Measurements from ENCODE around the gene TRMT13.
"Not testable (repeated sequence)": the region's sequence is repeated elsewhere in the genome, so short reads cannot be mapped to it uniquely, and the experiment has no call there.

The TRMT13 gene

DNA sequence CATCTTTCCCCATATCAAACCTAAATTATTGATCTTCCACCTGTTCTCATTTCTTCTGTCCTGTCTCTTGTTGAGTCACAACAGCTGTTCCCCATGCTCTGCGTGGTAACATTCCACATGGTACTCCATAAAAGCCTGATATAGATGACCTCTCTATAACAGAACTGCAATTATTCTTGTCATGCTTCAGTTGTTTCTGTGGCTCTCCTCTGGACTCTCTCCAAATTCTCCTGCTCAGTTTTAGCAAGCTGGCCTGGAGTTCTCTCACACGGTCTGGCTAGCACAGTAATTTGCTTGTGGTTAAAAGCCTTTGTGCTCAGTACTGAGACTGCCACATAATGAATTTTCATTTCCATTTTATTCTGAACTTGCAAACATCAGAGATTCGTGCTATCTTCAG, 55.7 kb downstream of the TRMT13 start:
- peaks cover 0 to 5% of the 10 kb centered on the region in 2 donors for H3K36me3 ChIP-seq (ENCODE audit: control insufficient read depth in 2 of 2, insufficient read depth in 2 of 2, low read length in 2 of 2)
- H3K4me1 ChIP-seq (ENCODE audit: control insufficient read depth in 2 of 2, insufficient read depth in 2 of 2, low read length in 2 of 2): no peaks in the 10 kb centered on the region
- H3K9me3 ChIP-seq (ENCODE audit: control insufficient read depth in 2 of 2, low read length in 2 of 2): no peaks in the 10 kb centered on the region
- no peak overlapping the region for H3K9ac ChIP-seq (ENCODE audit: low read depth in 1 of 2, low read length in 2 of 2)
- no peaks in the 10 kb centered on the region for H3K27me3 ChIP-seq (ENCODE audit: control insufficient read depth in 2 of 2, insufficient read depth in 2 of 2, low read length in 2 of 2)
- H3K4me3 ChIP-seq (ENCODE audit: low read length in 2 of 2): no peak overlapping the region
- no peak overlapping the region for H3K27ac ChIP-seq (ENCODE audit: low read depth in 2 of 2, low read length in 2 of 2)

GRCh38 chr1:100198596-100198995, 65.6 kb downstream of the TRMT13 start:
- peaks cover 13 to 17% of the 10 kb centered on the region in 2 donors for H3K36me3 ChIP-seq (ENCODE audit: control insufficient read depth in 2 of 2, insufficient read depth in 2 of 2, low read length in 2 of 2)
- H3K9me3 ChIP-seq (ENCODE audit: control insufficient read depth in 2 of 2, low read length in 2 of 2): no peaks in the 10 kb centered on the region
- H3K9ac ChIP-seq (ENCODE audit: low read depth in 1 of 2, low read length in 2 of 2): no peak overlapping the region
- H3K4me1 ChIP-seq (ENCODE audit: control insufficient read depth in 2 of 2, insufficient read depth in 2 of 2, low read length in 2 of 2): no peaks in the 10 kb centered on the region
- H3K27me3 ChIP-seq (ENCODE audit: control insufficient read depth in 2 of 2, insufficient read depth in 2 of 2, low read length in 2 of 2): no peaks in the 10 kb centered on the region
- H3K4me3 ChIP-seq (ENCODE audit: low read length in 2 of 2): no peak overlapping the region
- no peak overlapping the region for H3K27ac ChIP-seq (ENCODE audit: low read depth in 2 of 2, low read length in 2 of 2)

GRCh38 chr1:100200060-100200459, 67.1 kb downstream of the TRMT13 start:
- H3K27ac ChIP-seq (ENCODE audit: low read depth in 2 of 2, low read length in 2 of 2); H3K4me1 ChIP-seq (ENCODE audit: control insufficient read depth in 2 of 2, insufficient read depth in 2 of 2, low read length in 2 of 2); H3K4me3 ChIP-seq (ENCODE audit: low read length in 2 of 2); H3K9ac ChIP-seq (ENCODE audit: low read depth in 1 of 2, low read length in 2 of 2); H3K27me3 ChIP-seq (ENCODE audit: control insufficient read depth in 2 of 2, insufficient read depth in 2 of 2, low read length in 2 of 2); H3K9me3 ChIP-seq (ENCODE audit: control insufficient read depth in 2 of 2, low read length in 2 of 2): not testable (repeated sequence)
- H3K36me3 ChIP-seq (ENCODE audit: control insufficient read depth in 2 of 2, insufficient read depth in 2 of 2, low read length in 2 of 2): peaks cover 13 to 17% of the 10 kb centered on the region in 2 donors
